CD4-positive, alpha-beta T cell treated with Interferon alpha-2 for 1 hour (primary cell): ENCODE results near the gene POLR1E.

Experiments
- DNase-seq, 2 donors: peaks; one replicate each; pipeline ENCODE4 v3.0.0-alpha.2; 2020 to 2022

Gene POLR1E

GRCh38 chr9:37541465-37541864 lies 55.7 kb downstream of the POLR1E start:
- DNase-seq = no peak

- no peak for DNase-seq
Observed at GRCh38 chr9:37542488-37542887, 56.7 kb downstream of the POLR1E start.

- DNase-seq = no peak
Observed at GRCh38 chr9:37542895-37543294, 57.1 kb downstream of the POLR1E start.

- DNase-seq = no peak
Observed at GRCh38 chr9:37543468-37543867, 57.7 kb downstream of the POLR1E start.

- DNase-seq = no peak
Observed at GRCh38 chr9:37547328-37547878, 61.7 kb downstream of the POLR1E start.

GRCh38 chr9:37549527-37549926 lies 63.8 kb downstream of the POLR1E start:
- no peak for DNase-seq

GRCh38 chr9:37550781-37551180 lies 65.0 kb downstream of the POLR1E start:
- no peak for DNase-seq

- no peak for DNase-seq
Observed at GRCh38 chr9:37551468-37551867, 65.7 kb downstream of the POLR1E start.

GRCh38 chr9:37551888-37552287 lies 66.1 kb downstream of the POLR1E start:
- DNase-seq = no peak
